OCI-LY1 (cell line): ENCODE measurements around the gene TBCA.

Experiments
- H2AFZ ChIP-seq: fragments of 200-600 bp; sonication (generic), shearing (Covaris generic); 2 replicates; pipeline ENCODE4 v1.6.0; 2014; ENCODE audit warnings: antibody characterized with exemption, mild to moderate bottlenecking, low read length
- H3F3A ChIP-seq: fragments of 200-600 bp; sonication (generic), shearing (Covaris generic); 2 replicates; pipeline ENCODE4 v1.6.0; 2014; ENCODE audit warnings: mild to moderate bottlenecking, antibody characterized with exemption, low read length, moderate library complexity; ENCODE audit not compliant: insufficient read depth
- H3K27ac ChIP-seq: fragments of 200-600 bp; sonication (generic); 2 replicates; pipeline ENCODE4 v1.5.1; 2014; ENCODE audit warnings: low read length, mixed run types, mild to moderate bottlenecking, low read depth; ENCODE audit not compliant: poor library complexity, severe bottlenecking
- H3K27me3 ChIP-seq: fragments of 200-600 bp; sonication (generic); 2 replicates; pipeline ENCODE4 v1.6.0; 2014; ENCODE audit warnings: antibody characterized with exemption, mild to moderate bottlenecking, low read length, moderate library complexity; ENCODE audit not compliant: insufficient read depth
- H3K36me3 ChIP-seq: fragments of 200-600 bp; sonication (generic); 2 replicates; pipeline ENCODE4 v1.6.1; 2014; ENCODE audit warnings: mild to moderate bottlenecking, antibody characterized with exemption, low read length, moderate library complexity, mixed read lengths; ENCODE audit not compliant: insufficient read depth
- H3K4me1 ChIP-seq: fragments of 200-600 bp; sonication (generic); 2 replicates; pipeline ENCODE4 v1.5.1; 2014; ENCODE audit warnings: mild to moderate bottlenecking, low read length, moderate library complexity; ENCODE audit not compliant: insufficient read depth, severe bottlenecking
- H3K4me2 ChIP-seq: fragments of 200-600 bp; sonication (generic), shearing (Covaris generic); 2 replicates; pipeline ENCODE4 v1.6.1; 2014; ENCODE audit warnings: low read length
- H3K4me3 ChIP-seq: fragments of 200-600 bp; sonication (generic); 2 replicates; pipeline ENCODE4 v1.5.1; 2014; ENCODE audit warnings: low read length, low read depth, mild to moderate bottlenecking, mixed read lengths; ENCODE audit not compliant: poor library complexity, severe bottlenecking
- H3K79me2 ChIP-seq: fragments of 200-600 bp; shearing (Covaris generic); 2 replicates; pipeline ENCODE4 v1.6.1; 2016; ENCODE audit warnings: mixed run types, low read length, mixed read lengths; ENCODE audit not compliant: insufficient read depth
- H3K9ac ChIP-seq: fragments of 200-600 bp; sonication (generic), shearing (Covaris generic); 2 replicates; pipeline ENCODE4 v1.6.1; 2014; ENCODE audit warnings: mild to moderate bottlenecking, low read length, mixed read lengths
- H3K9me2 ChIP-seq: fragments of 200-600 bp; sonication (generic), shearing (Covaris generic); 2 replicates; pipeline ENCODE4 v1.6.1; 2014; ENCODE audit warnings: low read depth, mild to moderate bottlenecking, low read length, mixed read lengths
- H3K9me3 ChIP-seq: fragments of 200-600 bp; shearing (Covaris generic); 2 replicates; pipeline ENCODE4 v1.6.1; 2014; ENCODE audit warnings: low read length, mixed read lengths
- H4K20me1 ChIP-seq: fragments of 200-600 bp; sonication (generic), shearing (Covaris generic); 2 replicates; pipeline ENCODE4 v1.6.0; 2016; ENCODE audit warnings: mild to moderate bottlenecking, low read length; ENCODE audit not compliant: insufficient read depth
- CTCF ChIP-seq: fragments of 200-600 bp; sonication (generic), shearing (Covaris generic); IDR thresholded peaks from 2 replicates; pipeline ENCODE4 v1.5.1; 2017; ENCODE audit warnings: mild to moderate bottlenecking, antibody characterized with exemption, low read length, moderate library complexity, mixed read lengths
- EZH2 ChIP-seq: fragments of 200-600 bp; sonication (generic), shearing (Covaris generic); IDR thresholded peaks from 2 replicates; pipeline ENCODE4 v1.8.0; 2017; ENCODE audit warnings: borderline replicate concordance, mixed run types, mild to moderate bottlenecking, antibody characterized with exemption, low read length, moderate library complexity, mixed read lengths

Gene TBCA

GRCh38 chr5:77697692-77698091, 78.4 kb downstream of the TBCA start:
- Histone ChIP-seq H3K9me2 (no peaks in the 10 kb centered on the region), H3K27ac (no peak overlapping the region), H3K9ac (no peak overlapping the region), H3K36me3 (peaks cover 83% of the 10 kb centered on the region), H3K79me2 (peaks cover 36% of the 10 kb centered on the region), H2AFZ (no peak overlapping the region), H3F3A (no peaks in the 10 kb centered on the region), H3K27me3 (no peaks in the 10 kb centered on the region), H3K4me3 (no peak overlapping the region), H4K20me1 (no peaks in the 10 kb centered on the region), H3K9me3 (peaks cover 6% of the 10 kb centered on the region; the same call in 1 of the 2 replicates), H3K4me2 (no peak overlapping the region), H3K4me1 (no peaks in the 10 kb centered on the region)
- no peak for TF ChIP-seq EZH2
- no peak for TF ChIP-seq CTCF

- H3K4me1 ChIP-seq, result no peaks in the 10 kb centered on the region
- H3K27me3 ChIP-seq, result no peaks in the 10 kb centered on the region
- TF ChIP-seq EZH2 (no peak), CTCF (no peak)
- H3K9me2 ChIP-seq, result no peaks in the 10 kb centered on the region
- H3K27ac ChIP-seq, result no peak overlapping the region
- H3F3A ChIP-seq, result no peaks in the 10 kb centered on the region; the same call in 1 of the 2 replicates
- peaks cover 6% of the 10 kb centered on the region; the same call in 1 of the 2 replicates for H3K9me3 ChIP-seq
- H4K20me1 ChIP-seq, result no peaks in the 10 kb centered on the region
- no peak overlapping the region for H3K9ac ChIP-seq
- H3K79me2 ChIP-seq, result peaks cover 36% of the 10 kb centered on the region
- H3K36me3 ChIP-seq, result peaks cover 87% of the 10 kb centered on the region
- no peak overlapping the region for H3K4me3 ChIP-seq
- no peak overlapping the region for H3K4me2 ChIP-seq
- H2AFZ ChIP-seq, result no peak overlapping the region
These were observed 80.0 kb downstream of the TBCA start for GRCh38 chr5:77696120-77696519.

- Histone ChIP-seq H3K9me2 (no peaks in the 10 kb centered on the region), H3K27ac (no peak overlapping the region), H3K79me2 (peaks cover 30% of the 10 kb centered on the region), H3K27me3 (no peaks in the 10 kb centered on the region), H4K20me1 (no peaks in the 10 kb centered on the region), H3K36me3 (peaks cover 81% of the 10 kb centered on the region), H3K4me3 (no peak overlapping the region), H3K4me2 (no peak overlapping the region), H3K4me1 (no peaks in the 10 kb centered on the region), H3K9me3 (peaks cover 6% of the 10 kb centered on the region; the same call in 1 of the 2 replicates), H2AFZ (no peak overlapping the region), H3K9ac (no peak overlapping the region), H3F3A (no peaks in the 10 kb centered on the region; the same call in 1 of the 2 replicates)
- TF ChIP-seq EZH2 (no peak), CTCF (no peak)
These were observed 82.2 kb downstream of the TBCA start for GRCh38 chr5:77693913-77694312.
